Measurements from ENCODE around the gene SLC5A9.

DNA sequence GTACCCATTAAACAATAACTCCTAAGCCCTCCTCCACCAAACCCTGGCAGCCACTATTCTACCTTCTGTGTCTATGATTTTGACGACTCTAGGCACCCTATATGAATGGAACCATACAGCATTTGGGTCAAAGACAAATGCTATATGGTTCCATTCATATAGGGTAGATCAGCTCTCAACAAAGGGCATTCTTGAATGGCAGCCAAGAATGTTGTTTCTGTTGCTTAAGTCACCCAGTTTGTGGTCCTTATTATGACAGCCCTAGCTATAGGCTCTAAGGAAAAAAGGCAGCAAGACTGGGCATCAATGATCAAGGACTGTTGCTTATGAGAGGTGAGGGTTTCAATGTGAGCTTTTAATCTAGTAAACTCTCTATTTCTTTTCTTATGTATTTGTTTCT, 4.7 kb upstream of the SLC5A9 start:
- TF ChIP-seq, protein P1, sequence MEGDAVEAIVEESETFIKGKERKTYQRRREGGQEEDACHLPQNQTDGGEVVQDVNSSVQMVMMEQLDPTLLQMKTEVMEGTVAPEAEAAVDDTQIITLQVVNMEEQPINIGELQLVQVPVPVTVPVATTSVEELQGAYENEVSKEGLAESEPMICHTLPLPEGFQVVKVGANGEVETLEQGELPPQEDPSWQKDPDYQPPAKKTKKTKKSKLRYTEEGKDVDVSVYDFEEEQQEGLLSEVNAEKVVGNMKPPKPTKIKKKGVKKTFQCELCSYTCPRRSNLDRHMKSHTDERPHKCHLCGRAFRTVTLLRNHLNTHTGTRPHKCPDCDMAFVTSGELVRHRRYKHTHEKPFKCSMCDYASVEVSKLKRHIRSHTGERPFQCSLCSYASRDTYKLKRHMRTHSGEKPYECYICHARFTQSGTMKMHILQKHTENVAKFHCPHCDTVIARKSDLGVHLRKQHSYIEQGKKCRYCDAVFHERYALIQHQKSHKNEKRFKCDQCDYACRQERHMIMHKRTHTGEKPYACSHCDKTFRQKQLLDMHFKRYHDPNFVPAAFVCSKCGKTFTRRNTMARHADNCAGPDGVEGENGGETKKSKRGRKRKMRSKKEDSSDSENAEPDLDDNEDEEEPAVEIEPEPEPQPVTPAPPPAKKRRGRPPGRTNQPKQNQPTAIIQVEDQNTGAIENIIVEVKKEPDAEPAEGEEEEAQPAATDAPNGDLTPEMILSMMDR (conservative IDR thresholded peaks at IDR 0.05; ENCODE audit: low read depth in 2 of 2), result no peak
- TF ChIP-seq EZH2phosphoT487 (IDR thresholded peaks at IDR 0.05; ENCODE audit: unreplicated experiment) (no peak), EZH2 (IDR thresholded peaks at IDR 0.05; ENCODE audit: low read depth, unreplicated experiment) (no peak), POLR2AphosphoS5 (IDR thresholded peaks at IDR 0.05; ENCODE audit: low read depth) (no peak), NANOG (IDR thresholded peaks at IDR 0.05; ENCODE audit: borderline replicate concordance) (no peak), CREB1 (CRISPR knock-in tag; IDR thresholded peaks at IDR 0.05; ENCODE audit: low read depth) (no peak)
- TF ChIP-seq, protein P2, sequence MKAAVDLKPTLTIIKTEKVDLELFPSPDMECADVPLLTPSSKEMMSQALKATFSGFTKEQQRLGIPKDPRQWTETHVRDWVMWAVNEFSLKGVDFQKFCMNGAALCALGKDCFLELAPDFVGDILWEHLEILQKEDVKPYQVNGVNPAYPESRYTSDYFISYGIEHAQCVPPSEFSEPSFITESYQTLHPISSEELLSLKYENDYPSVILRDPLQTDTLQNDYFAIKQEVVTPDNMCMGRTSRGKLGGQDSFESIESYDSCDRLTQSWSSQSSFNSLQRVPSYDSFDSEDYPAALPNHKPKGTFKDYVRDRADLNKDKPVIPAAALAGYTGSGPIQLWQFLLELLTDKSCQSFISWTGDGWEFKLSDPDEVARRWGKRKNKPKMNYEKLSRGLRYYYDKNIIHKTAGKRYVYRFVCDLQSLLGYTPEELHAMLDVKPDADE (IDR thresholded peaks at IDR 0.05), result no peak
- TF ChIP-seq, protein P3, sequence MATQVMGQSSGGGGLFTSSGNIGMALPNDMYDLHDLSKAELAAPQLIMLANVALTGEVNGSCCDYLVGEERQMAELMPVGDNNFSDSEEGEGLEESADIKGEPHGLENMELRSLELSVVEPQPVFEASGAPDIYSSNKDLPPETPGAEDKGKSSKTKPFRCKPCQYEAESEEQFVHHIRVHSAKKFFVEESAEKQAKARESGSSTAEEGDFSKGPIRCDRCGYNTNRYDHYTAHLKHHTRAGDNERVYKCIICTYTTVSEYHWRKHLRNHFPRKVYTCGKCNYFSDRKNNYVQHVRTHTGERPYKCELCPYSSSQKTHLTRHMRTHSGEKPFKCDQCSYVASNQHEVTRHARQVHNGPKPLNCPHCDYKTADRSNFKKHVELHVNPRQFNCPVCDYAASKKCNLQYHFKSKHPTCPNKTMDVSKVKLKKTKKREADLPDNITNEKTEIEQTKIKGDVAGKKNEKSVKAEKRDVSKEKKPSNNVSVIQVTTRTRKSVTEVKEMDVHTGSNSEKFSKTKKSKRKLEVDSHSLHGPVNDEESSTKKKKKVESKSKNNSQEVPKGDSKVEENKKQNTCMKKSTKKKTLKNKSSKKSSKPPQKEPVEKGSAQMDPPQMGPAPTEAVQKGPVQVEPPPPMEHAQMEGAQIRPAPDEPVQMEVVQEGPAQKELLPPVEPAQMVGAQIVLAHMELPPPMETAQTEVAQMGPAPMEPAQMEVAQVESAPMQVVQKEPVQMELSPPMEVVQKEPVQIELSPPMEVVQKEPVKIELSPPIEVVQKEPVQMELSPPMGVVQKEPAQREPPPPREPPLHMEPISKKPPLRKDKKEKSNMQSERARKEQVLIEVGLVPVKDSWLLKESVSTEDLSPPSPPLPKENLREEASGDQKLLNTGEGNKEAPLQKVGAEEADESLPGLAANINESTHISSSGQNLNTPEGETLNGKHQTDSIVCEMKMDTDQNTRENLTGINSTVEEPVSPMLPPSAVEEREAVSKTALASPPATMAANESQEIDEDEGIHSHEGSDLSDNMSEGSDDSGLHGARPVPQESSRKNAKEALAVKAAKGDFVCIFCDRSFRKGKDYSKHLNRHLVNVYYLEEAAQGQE (IDR thresholded peaks at IDR 0.05; ENCODE audit: unreplicated experiment), result no peak

Data from GM23338 (cell line).